Measurements from ENCODE around the gene BMAL1. TPM values are rescaled to one million over a fixed set of nuclear protein-coding genes. Genes with fewer than 3 reads are reported as not detected.

Gene BMAL1
- total RNA-seq, 1 donor from 2014 or later, result 8.5 TPM

GRCh38 chr11:13333456-13333957 is 55.9 kb downstream of the BMAL1 start:
- TF ChIP-seq CTCF (conservative IDR thresholded peaks at IDR 0.05; ENCODE audit: low read depth, low read length), result no peak
- DNase-seq (ENCODE audit: low read depth), result peak; percentile 50
- no peak overlapping the region for H3K4me3 ChIP-seq (ENCODE audit: low read depth, low read length)

GRCh38 chr11:13334034-13334786 is 56.6 kb downstream of the BMAL1 start:
- DNase-seq (ENCODE audit: low read depth), result no peak
- no peak for TF ChIP-seq CTCF (conservative IDR thresholded peaks at IDR 0.05; ENCODE audit: low read depth, low read length)
- no peak overlapping the region for H3K4me3 ChIP-seq (ENCODE audit: low read depth, low read length)

GRCh38 chr11:13335319-13335718 is 57.7 kb downstream of the BMAL1 start:
- peak; percentile 95 for TF ChIP-seq CTCF (conservative IDR thresholded peaks at IDR 0.05; ENCODE audit: low read depth, low read length)
- no peak for DNase-seq (ENCODE audit: low read depth)
- H3K4me3 ChIP-seq (ENCODE audit: low read depth, low read length), result no peak overlapping the region

- H3K4me3 ChIP-seq (ENCODE audit: low read depth, low read length), result no peak overlapping the region
- TF ChIP-seq CTCF (conservative IDR thresholded peaks at IDR 0.05; ENCODE audit: low read depth, low read length), result no peak
- no peak for DNase-seq (ENCODE audit: low read depth)
Measured at GRCh38 chr11:13336246-13336878, 58.8 kb downstream of the BMAL1 start.

- peak; percentile 71 for DNase-seq (ENCODE audit: low read depth)
- no peak for TF ChIP-seq CTCF (conservative IDR thresholded peaks at IDR 0.05; ENCODE audit: low read depth, low read length)
- H3K4me3 ChIP-seq (ENCODE audit: low read depth, low read length), result peak overlapping the region; percentile 38
Measured at GRCh38 chr11:13338019-13338426, 60.4 kb downstream of the BMAL1 start.

- no peak for DNase-seq (ENCODE audit: low read depth)
- H3K4me3 ChIP-seq (ENCODE audit: low read depth, low read length), result peak overlapping the region; percentile 38
- TF ChIP-seq CTCF (conservative IDR thresholded peaks at IDR 0.05; ENCODE audit: low read depth, low read length), result no peak
Measured at GRCh38 chr11:13338427-13339069, 61.0 kb downstream of the BMAL1 start.

Measured in epithelial cell of proximal tubule (primary cell).